ENCODE measurements around the gene IGF2R. TPM values are rescaled to one million over a fixed set of nuclear protein-coding genes. Genes with fewer than 3 reads are reported as not detected.
"Not testable (repeated sequence)": the region's sequence is repeated elsewhere in the genome, so short reads cannot be mapped to it uniquely, and the experiment has no call there.

The IGF2R gene
- total RNA-seq, 4 donors from 2014 or later: 38.2 to 56.1 (median 52.0) TPM

- DNase-seq: no peak
- 68 to 71% methylated on average over 9 to 10 of the region's 12 CpGs for WGBS, 2 donors
- Histone ChIP-seq H3K4me1 (peaks cover 0 to 19% (median 5%) of the 10 kb centered on the region in 3 donors), H3K27ac (no peak overlapping the region), H3K27me3 (no peaks in the 10 kb centered on the region), H3K36me3 (no peaks in the 10 kb centered on the region), H3K4me3 (no peak overlapping the region), H3K9me3 (no peaks in the 10 kb centered on the region)
- TF ChIP-seq POLR2A (IDR thresholded peaks at IDR 0.05) (no peak), CTCF (IDR thresholded peaks at IDR 0.05) (no peak)
- intact Hi-C loops (cut with DNase I): loop anchor here (5.0 kb wide), 1 partner anchor 320 kb away; no protein-coding TSS in a partner anchor
Observed at GRCh38 chr6:160137130-160137988, 168.5 kb downstream of the IGF2R start.

- 52 to 61% methylated on average over 8 of the region's 8 CpGs for WGBS, 2 donors
- DNase-seq: no peak
- peak overlapping the region in 1 of 4 donors; percentile 9 for H3K27ac ChIP-seq
- H3K27me3 ChIP-seq: no peaks in the 10 kb centered on the region
- no peak overlapping the region for H3K4me3 ChIP-seq
- TF ChIP-seq CTCF (IDR thresholded peaks at IDR 0.05) (peak; percentile 50 to 84 (median 71)), POLR2A (IDR thresholded peaks at IDR 0.05) (no peak)
- intact Hi-C loops (cut with DNase I): loop anchor here (5.0 kb wide), 1 partner anchor 319 kb away; no protein-coding TSS in a partner anchor
- no peaks in the 10 kb centered on the region for H3K36me3 ChIP-seq
- no peaks in the 10 kb centered on the region for H3K9me3 ChIP-seq
- H3K4me1 ChIP-seq: peaks cover 0 to 19% (median 5%) of the 10 kb centered on the region in 3 donors
Observed at GRCh38 chr6:160137989-160138835, 169.3 kb downstream of the IGF2R start.

- DNase-seq: no peak
- Histone ChIP-seq H3K36me3 (no peaks in the 10 kb centered on the region), H3K4me3 (no peak overlapping the region), H3K4me1 (peaks cover 0 to 19% (median 5%) of the 10 kb centered on the region in 3 donors), H3K9me3 (no peaks in the 10 kb centered on the region), H3K27ac (peak overlapping the region in 2 of 4 donors; percentile 9 to 13), H3K27me3 (no peaks in the 10 kb centered on the region)
- intact Hi-C loops (cut with DNase I): loop anchor here (5.0 kb wide), 1 partner anchor 318 kb away; no protein-coding TSS in a partner anchor
- TF ChIP-seq CTCF (IDR thresholded peaks at IDR 0.05) (no peak), POLR2A (IDR thresholded peaks at IDR 0.05) (no peak)
- 69 to 72% methylated on average over 13 of the region's 13 CpGs for WGBS, 2 donors
Observed at GRCh38 chr6:160138839-160139419, 170.0 kb downstream of the IGF2R start.

GRCh38 chr6:160139420-160139851 is 170.6 kb downstream of the IGF2R start:
- 78 to 81% methylated on average over 10 to 12 of the region's 12 CpGs for WGBS, 2 donors
- Histone ChIP-seq H3K27me3 (no peaks in the 10 kb centered on the region), H3K4me1 (peaks cover 0 to 19% (median 5%) of the 10 kb centered on the region in 3 donors), H3K4me3 (no peak overlapping the region), H3K36me3 (no peaks in the 10 kb centered on the region), H3K9me3 (no peaks in the 10 kb centered on the region), H3K27ac (peak overlapping the region in 1 of 4 donors; percentile 13)
- no peak for DNase-seq
- TF ChIP-seq POLR2A (IDR thresholded peaks at IDR 0.05): no peak
- intact Hi-C loops (cut with DNase I): loop anchor here (5.0 kb wide), 1 partner anchor 318 kb away; no protein-coding TSS in a partner anchor

GRCh38 chr6:160140493-160140892 is 171.6 kb downstream of the IGF2R start:
- WGBS, 2 donors: 96 to 100% methylated on average over 3 of the region's 3 CpGs
- H3K9me3 ChIP-seq; H3K4me3 ChIP-seq; intact Hi-C loops (cut with DNase I); DNase-seq; H3K36me3 ChIP-seq; H3K27me3 ChIP-seq: not testable (repeated sequence)
- H3K4me1 ChIP-seq: peaks cover 0 to 19% (median 5%) of the 10 kb centered on the region in 3 donors
- H3K27ac ChIP-seq: peak overlapping the region in 3 of 4 donors; percentile 47 to 65 (median 63)

All from esophagus squamous epithelium (tissue), 5 donors.